Fibroblast of the conjunctiva (primary cell): Measurements from ENCODE around the gene ADAM23.

Source experiments
- DNase-seq: peaks from one replicate; pipeline ENCODE4 v3.0.0-alpha.2; 2010; ENCODE audit warnings: low read depth

ADAM23 gene

DNA sequence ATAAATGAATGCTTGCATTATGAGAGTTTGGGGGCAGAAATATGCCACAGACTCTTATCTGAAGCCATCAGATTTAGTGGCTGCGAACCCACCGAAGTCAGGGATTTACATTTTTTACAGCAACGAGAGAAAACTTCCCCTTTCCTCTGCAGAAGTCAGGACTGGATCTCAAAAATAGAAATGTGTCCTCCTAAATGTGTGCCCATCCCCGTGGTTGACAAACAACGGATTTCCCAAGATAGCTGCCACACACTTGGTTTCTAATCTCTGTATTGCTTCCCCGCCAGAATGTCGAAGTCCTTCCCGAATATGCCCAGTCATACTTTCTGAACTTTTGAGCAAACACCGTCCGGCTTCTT lies 879 bp upstream of the ADAM23 start:
- no peak for DNase-seq

DNA sequence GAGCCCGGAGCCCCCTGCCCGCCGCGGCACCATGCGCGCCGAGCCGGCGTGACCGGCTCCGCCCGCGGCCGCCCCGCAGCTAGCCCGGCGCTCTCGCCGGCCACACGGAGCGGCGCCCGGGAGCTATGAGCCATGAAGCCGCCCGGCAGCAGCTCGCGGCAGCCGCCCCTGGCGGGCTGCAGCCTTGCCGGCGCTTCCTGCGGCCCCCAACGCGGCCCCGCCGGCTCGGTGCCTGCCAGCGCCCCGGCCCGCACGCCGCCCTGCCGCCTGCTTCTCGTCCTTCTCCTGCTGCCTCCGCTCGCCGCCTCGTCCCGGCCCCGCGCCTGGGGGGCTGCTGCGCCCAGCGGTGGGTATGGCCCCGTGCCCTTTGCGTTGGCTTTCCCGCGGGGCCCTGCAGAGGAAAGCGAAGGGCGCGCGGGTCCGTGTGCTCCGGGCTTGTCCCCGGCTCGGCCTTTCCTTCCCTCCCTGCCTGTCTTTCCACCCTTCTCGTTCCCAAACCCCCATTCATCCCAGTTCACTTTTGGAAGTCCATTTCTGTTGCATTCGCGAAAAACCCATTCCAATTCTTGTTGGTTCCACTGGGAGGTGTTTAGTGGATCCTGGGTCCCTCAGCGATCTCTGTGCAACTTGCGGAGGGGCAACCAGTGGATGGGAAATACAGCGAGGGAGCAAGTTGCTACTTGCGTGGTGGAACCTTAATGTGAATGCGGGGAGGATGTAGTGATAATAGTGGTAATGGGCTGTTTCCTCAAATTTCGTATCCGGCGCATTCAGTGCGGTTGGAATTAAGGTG lies 599 bp downstream of the ADAM23 start:
- no peak for DNase-seq

DNA sequence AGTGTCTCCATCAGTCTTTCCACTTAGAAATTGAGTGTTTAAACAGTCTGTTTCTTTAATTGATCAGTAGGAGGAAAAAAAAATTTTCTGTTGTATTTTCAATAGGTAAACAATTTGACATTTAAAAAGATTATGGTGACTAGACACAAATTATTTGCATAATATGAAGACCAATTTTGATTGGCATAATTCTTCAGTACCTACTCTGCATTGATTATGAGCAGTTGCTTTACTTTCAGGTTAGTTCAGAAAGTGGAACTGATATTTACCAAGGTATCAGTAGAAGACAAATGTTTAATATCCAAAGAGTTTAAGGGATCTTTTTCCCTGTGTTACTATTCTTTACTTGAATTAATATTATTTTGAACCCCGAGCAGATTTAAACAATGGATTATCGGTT lies 2.6 kb downstream of the ADAM23 start:
- DNase-seq = no peak

DNA sequence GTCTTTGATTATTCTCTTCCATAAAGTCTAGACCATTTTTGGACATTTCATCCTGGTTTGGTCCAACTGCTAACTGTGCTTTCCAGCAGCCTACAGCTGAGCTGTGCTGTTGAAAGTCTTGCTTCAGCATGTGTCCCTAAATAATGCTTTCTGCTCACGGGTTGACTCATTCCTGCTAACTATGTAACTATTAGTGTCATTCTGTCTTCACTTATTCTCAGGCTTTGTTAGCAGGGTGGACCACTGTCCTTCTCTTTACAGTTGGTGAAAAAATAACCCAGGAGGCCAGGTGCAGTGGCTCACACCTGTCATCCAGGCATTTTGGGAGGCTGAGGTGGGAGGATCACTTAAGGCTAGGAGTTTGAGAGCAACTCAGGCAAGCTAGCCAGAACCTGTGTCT lies 8.9 kb downstream of the ADAM23 start:
- DNase-seq = no peak

DNA sequence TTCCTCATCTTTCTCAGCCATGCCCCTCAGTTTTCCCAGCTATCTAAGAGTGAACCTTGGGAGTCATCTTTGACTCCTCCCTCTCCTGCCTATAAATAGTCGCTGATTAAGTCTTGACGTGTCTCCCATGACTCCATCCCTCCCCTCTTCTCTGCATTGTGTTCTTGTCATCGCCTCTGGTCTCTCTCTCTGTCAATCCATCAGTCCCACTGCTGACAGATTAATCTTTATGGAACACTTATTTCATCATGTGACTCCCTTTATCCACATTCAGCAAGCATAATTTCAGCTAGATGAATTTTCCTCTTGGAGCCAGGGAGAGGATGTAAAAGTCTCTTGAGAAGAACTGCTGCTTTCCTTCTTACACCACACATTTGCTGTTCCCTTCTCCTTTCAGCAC lies 9.4 kb downstream of the ADAM23 start:
- no peak for DNase-seq

DNA sequence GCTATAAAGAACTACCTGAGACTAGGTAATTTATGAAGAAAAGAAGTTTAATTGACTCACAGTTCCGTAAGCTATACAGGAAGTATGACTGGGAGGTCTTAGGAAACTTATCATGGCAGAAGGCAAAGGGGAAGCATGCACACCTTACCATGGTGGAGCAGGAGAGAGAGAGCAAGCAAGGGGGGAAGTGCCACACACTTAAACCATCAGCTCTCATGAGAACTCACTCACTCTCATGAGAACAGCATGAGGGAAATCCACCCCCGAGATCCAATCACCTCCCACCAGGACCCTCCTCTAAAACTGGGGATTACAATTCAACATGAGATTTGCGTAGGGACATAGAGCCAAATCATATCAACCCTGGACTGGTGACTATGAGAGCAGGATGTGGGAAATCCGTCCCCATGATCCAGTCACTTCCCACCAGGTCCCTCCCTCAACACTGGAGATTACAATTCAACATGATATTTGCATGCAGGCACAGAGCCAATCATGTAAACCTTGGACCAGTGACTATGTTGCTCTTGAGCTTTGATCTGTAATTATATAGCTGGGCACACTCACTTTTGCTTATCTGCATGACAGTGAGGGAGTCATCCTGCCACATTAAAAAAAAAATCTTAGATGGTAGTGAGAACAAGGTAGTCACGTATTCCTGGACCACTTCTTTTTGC lies 12.9 kb downstream of the ADAM23 start:
- DNase-seq = no peak

DNA sequence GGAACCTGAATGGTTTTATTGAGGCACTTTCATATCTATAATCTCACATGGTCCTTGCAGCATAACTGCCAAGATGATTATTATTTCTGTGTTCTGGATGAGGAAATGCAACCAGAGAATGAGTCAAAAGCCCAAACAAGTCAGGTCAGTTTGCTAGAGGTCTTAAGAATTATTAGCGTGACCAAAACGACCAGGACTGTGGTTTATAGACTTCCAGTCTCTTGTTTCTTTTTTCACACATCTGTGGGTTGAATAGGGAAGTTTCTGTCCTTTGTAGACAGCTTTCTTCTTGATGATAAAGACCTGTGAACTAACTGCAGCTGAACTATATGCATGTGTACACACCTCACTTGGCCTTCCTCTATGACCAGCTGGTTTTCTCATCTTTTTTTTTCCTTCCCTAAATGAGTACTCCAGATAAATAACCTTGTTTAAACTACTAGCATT lies 13.9 kb downstream of the ADAM23 start:
- no peak for DNase-seq

DNA sequence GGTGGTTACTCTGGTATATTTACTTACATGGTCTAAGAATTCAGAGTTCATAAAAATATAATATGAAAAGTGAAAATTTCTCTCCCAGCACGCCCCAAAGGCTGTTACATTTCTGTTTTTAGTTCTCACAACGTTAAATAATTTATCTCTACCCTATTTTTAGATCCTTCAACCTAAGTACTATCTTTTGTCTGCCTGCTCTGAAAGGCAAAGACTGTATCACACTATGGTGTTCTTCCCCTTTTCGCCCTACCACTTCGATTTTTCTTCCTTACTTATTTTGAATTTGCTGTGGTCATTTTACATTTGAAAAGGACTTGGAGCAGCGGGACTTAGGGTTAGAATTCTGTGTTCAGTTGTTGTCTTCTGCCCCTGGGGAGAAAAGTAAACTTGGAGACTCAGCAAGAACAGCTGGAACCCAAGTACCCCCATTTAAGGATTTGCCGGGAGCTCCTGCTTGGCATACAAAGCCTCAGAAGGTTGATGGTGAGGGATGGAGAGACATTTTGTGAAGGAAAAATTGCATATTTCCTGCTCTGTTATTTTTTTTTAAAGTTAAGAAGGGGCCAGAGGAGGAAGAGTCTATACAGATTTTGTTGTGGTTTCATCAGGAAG lies 19.0 kb downstream of the ADAM23 start:
- no peak for DNase-seq

DNA sequence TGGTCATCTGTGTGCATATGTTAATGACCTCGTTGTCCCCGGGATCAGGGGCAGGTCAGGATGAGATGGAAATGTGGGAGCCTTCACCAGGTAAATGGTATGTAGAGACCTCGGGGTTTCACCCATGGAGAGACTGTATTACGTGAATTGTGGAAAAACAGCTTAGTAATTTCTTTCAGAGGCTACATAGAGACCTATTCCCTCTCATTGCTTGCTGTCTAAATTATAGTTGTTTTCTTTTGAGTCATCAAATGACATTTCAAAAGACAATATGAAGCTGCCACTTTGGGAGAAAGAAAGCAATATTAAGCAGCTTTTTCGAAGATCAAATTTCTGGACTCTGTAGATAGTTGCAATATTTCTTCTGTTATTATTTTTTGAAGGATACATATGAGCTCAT lies 20.4 kb downstream of the ADAM23 start:
- no peak for DNase-seq

DNA sequence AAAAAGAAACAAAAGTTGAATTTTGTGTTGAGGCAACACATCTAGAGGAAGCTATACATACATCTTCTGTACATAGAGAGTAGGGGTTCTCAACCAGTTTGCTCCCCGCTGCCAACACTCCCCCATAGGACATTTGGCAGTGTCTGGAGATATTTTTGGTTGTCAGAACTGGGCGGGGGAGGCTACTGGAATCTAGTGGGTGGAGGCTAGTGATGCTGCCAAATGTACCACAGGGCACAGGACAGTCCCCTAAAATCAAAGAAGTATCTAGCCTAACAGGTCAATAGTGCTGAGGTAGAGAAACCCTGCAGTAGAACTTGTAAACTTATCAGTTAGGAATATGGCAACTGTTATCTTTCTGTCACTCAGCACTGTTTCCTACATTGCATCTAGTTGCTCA lies 21.3 kb downstream of the ADAM23 start:
- DNase-seq = no peak

DNA sequence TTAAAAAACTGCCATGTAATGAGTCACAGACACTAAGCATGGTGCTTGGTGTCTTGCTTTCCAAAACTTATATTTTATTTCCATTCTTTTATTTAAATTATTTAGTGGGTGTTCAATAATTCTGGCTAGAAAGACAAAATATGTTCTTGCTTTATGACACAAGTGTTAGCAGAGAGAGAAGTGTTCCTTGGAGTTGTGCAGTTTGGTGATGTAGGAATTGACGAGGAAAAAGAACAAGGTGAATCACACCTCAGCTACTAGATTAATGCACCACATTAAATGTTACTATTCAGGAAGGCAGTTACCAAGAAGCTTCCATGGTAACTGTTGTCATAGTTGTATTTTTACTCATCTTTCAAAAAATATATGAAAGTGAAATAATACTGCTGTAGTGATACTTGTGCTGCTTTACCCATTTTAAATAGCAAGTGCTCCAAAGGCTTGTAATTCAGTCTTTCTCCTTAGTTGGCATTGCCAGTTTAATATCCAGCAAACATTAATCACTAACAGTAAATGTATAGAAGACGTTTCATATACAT lies 28.3 kb downstream of the ADAM23 start:
- DNase-seq = no peak

DNA sequence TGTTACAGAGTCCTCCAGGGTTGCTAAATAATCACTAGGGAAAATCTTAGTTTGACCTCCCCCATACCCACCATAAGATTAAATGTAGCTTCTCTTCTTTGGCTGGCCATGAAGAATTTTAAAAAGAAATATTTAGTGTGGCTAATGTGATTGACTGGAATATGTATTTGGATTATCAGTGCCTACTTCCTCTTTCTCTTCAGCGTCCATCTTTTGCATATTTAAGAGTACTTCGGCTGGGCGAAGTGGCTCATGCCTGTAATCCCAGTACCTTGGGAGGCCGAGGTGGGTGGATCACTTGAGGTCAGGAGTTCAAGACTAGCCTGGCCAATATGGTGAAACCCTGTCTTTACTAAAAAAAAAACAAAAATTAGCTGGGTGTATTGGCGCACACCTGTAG lies 28.8 kb downstream of the ADAM23 start:
- no peak for DNase-seq

DNA sequence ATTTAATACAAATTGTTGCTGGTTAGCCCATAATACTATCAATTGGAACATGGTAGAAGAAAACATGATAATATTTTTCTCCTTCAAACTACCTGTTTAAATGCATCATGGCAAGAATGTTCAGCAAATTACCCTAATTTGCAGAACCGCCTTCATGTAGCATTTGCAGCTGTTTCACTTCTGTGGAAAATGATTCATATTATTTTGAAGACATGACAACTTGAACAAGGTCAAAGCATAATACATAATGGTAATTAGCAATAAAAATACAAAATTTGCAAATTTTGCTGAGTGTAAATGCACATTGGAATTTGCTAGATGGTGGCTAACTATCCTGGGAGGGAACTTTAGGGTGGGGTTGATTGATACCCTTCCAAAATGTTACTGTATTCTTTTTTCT lies 30.8 kb downstream of the ADAM23 start:
- DNase-seq = no peak

DNA sequence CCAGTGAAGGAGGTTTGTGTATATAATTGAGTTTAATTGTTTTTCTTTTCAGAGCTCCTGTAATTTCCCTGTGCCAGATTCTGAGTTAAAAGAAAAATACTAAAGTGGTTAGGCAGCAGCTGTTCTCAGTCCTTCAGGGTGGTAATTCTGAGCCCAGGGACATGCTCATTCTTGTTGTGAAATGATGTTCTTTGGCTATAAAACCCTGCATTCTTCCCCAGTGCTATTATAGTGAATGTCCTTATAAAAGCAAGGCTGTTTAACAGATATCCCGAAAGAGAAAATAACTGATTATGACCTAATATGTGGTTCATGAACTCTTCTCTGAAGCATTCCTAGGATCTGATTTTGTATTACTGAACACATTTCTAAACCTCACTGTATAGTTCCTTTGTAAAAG lies 34.0 kb downstream of the ADAM23 start:
- no peak for DNase-seq

DNA sequence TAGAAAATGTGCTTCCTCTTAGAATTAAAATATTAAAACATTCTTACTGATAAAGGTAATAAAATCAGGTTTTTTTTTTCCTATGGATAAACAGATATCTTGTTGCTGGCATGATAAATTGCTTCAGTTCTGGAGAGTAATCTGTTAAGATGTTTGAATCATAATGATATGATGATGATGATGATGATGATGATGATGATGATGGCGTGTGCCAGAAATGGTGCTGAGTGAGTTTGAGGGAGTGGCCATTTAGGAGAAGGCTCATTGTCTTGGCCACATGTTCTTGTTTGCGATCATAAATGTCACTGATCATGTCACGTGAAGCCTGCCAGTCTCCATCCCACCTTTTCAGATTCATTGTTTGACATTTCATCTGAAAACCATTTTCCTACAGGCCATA lies 35.0 kb downstream of the ADAM23 start:
- DNase-seq = no peak

DNA sequence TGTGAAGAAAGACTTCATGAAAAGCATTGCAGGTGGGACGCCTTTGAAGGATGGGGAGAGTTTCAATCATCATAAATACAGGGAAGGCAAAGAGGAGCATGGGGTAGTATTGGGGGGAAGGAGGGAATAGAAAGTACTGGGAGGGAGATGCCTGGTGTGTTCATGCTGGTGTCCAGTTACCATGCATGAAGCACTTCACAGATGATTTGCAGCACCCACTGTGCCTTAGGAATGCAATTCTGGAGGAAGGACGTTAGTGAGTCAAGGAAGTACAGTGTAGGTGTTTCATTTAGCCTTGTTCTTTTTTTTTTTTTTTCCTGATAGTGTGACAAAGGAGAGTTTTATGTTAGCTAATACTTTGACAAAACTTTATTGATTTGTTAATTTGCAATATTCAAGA lies 36.8 kb downstream of the ADAM23 start:
- DNase-seq = no peak

DNA sequence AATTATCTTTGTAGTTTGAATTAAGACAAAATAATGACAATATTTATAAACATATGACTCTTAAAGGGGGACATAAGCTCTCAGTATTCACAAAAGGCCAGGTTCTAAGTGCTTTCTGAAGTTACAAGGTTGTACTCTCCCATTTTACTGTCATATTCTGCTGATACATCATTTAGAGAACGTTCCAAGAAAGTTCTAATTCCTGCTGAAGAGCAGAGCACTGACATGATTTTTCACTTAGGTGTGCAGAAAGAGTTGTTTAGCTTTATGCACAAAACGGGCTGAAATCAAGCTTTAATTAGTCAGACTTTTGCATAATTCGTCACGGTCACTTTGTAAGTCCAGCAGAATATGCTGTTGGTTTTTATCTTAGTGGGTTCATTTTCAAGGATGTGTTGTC lies 37.3 kb downstream of the ADAM23 start:
- DNase-seq = no peak

DNA sequence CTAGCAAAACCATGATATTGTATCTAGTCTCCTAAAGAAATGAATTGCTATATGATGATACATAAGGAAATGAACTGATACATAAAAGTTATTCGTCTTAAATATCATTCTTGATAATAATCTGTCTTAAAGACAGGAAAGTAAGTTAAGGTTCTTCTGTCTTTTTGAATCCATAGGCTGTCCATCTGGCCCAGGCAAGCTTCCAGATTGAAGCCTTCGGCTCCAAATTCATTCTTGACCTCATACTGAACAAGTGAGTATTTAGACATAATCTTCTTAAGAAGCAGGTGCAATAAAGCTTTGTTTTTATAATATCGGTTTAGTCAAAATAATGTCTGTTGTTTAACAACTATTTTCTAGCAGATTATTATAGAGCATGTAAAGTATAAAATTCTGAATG lies 37.7 kb downstream of the ADAM23 start:
- DNase-seq = no peak

DNA sequence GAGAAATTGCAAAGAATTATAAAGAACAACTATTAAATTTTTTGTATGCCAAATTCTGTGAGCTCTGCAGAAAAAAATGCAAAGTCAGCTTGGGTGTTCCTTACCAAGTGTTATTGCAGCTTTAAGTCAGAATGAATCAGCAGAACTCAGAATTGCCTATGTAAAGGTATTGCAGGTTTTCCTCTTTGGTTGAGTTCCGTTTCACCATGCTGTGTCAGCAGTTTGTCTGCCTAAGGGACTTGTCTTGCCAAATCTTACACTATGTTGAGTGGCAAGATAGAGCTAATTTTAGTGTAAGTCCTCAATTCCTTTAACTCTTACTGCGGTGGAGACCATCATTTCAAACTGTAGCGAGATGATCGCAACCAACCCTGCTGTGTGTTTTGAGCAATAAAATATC lies 38.8 kb downstream of the ADAM23 start:
- no peak for DNase-seq

DNA sequence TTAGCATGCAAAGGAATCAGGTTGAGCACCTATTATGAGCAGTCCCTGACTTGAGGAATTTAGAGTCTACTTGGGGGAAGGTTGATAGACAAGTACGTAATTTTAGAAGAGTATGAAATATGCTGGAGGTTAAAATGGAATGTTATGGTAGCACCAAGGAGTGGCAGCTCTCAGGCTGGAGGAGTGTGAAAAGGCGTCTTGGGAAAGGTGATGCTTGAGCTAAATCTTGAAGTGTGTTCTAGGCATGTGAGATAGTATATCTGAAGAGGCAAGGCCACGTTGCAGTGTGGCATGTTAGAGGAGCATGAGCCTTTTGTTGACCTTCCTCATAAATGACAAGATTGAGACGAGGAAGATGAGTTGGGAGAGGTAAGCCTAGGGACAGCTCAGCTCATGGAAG lies 39.3 kb downstream of the ADAM23 start:
- no peak for DNase-seq

DNA sequence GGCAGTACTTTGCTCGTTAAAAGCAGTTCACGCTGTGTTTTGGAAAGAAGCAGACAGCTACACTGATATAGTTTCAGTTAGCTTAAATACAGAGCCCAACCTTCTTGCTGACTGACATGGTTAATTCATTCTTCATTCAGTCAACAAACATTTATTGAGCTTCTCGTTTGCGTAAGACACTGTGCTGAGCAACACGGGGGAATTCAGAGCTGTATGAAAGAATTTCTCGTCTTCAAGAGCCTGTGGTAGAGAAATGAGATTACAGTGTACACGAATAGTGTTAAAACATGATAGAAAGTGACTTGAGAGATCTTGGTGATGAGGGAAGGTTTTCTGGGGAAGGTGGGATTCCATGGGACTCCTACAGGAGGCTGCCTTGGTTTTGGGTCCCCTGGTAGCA lies 44.7 kb downstream of the ADAM23 start:
- DNase-seq = no peak

DNA sequence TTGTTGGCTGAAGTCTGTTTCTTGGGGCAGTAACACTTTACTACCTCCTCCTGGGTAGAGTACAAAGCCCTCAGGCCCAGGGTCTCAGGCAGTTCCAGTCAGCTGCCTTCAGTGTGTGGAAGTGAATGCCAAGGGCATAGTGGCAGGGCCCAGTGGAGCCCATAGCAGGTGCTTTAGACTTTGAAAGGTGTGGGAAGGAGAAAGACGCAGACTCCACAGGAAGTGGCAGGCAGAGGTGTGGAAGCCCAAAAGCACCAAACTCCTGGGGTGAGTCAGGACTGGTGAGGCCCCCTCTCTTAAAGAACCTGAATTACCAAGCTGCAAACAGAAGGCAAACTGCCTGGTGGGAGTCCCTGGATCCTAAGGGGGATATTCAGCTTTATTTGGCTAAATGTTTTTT lies 45.3 kb downstream of the ADAM23 start:
- no peak for DNase-seq

DNA sequence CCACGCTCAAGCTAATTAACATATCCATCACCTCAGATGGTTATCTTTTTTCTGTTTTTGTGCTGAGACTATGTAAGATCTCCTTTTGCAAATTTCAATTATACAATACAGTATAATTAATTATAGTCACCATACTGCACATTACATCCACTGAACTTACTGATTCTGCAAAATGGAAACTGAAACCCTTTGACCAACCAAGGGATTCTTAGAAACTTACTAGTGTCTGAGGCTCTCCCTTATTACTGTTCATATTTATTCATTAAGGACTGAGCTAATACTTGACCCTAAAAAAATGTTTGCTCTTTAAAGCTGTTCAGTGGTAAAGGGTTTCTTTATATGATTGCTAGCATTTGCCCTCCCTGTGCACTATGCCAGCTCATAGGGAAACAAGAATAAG lies 50.7 kb downstream of the ADAM23 start:
- DNase-seq = no peak
